Right lung (tissue), 5 donors: ENCODE data around the gene RAB39B. TPM values are rescaled to one million over a fixed set of nuclear protein-coding genes. Genes with fewer than 3 reads are reported as not detected.

ENCODE experiments used
- DNase-seq, 2 donors: peaks; one replicate each; pipeline ENCODE4 v3.0.0-alpha.2; 2013
- polyA plus RNA-seq, 5 donors: library from polyadenylated mRNA; unstranded; fragments of 120-200 nt; gene quantifications; one replicate each; pipeline versions ENCODE4 v1.2.1 to v1.2.3, GENCODE V29; 2013; ENCODE audit warnings: inconsistent platforms in 1 of 5, low replicate concordance in 1 of 5; ENCODE audit not compliant: insufficient read length in 5 of 5, insufficient read depth in 1 of 5

Gene RAB39B
- polyA plus RNA-seq, 5 donors, result 0.77 to 1.2 (median 1.0) TPM

- peak; percentile 86 to 89 for DNase-seq
Observed at GRCh38 chrX:155216179-155216939, 47.9 kb downstream of the RAB39B start, which contains the start of gene VBP1. VBP1 (plus strand) TSS chrX:155216460; CDS start chrX:155216483, 23 bp downstream.

- no peak for DNase-seq
Observed at GRCh38 chrX:155215443-155216178, 48.7 kb downstream of the RAB39B start.

- DNase-seq, result no peak
Observed at GRCh38 chrX:155213731-155214130, 50.6 kb downstream of the RAB39B start.

- DNase-seq, result no peak
Observed at GRCh38 chrX:155211208-155211607, 53.1 kb downstream of the RAB39B start.

Other genes with a start within 250 kb of the RAB39B start
- gene F8, start 241.8 kb downstream of the RAB39B start, polyA plus RNA-seq, result 1 to 10 TPM; 3.7 to 5.9 (median 4.7) TPM
- gene FUNDC2, start 237.6 kb downstream of the RAB39B start, polyA plus RNA-seq, result 100 to 1,000 TPM; 108 to 133 (median 113) TPM
- 10 to 100 TPM in 1 of 5 donors, 1 to 10 TPM in 4; 6.7 to 12.6 (median 8.5) TPM for gene CMC4, start 193.4 kb downstream of the RAB39B start, polyA plus RNA-seq
- gene MTCP1, start 193.4 kb downstream of the RAB39B start, polyA plus RNA-seq, result 10 to 100 TPM; 17.4 to 26.1 (median 20.5) TPM
- gene BRCC3, start 193.0 kb downstream of the RAB39B start, polyA plus RNA-seq, result 10 to 100 TPM; 18.6 to 25.3 (median 23.2) TPM
- gene VBP1, start 48.0 kb downstream of the RAB39B start, polyA plus RNA-seq, result 10 to 100 TPM; 61.6 to 90.1 (median 68.6) TPM
- 10 to 100 TPM in 2 of 5 donors, 1 to 10 TPM in 3; 9.1 to 12.4 (median 9.9) TPM for gene CLIC2, start 70.1 kb upstream of the RAB39B start, polyA plus RNA-seq
- not detected for gene F8A2, start 117.6 kb upstream of the RAB39B start, polyA plus RNA-seq
- gene F8A3, start 194.1 kb upstream of the RAB39B start, polyA plus RNA-seq, result 10 to 100 TPM in 2 of 5 donors, 1 to 10 TPM in 2, not detected in 1; 2.6 to 11.6 (median 9.9) TPM